Erythroblast (primary cell): Measurements from ENCODE around the gene MAP2K1.

Experiments
- GATA1 ChIP-seq: IDR thresholded peaks from 2 replicates; pipeline ENCODE4 v1.6.1; 2011; ENCODE audit warnings: low read depth, mild to moderate bottlenecking, control low read depth, low read length, moderate library complexity
- POLR2A ChIP-seq: IDR thresholded peaks from 2 replicates; pipeline ENCODE4 v1.6.1; 2011; ENCODE audit warnings: mild to moderate bottlenecking, low read length

DNA sequence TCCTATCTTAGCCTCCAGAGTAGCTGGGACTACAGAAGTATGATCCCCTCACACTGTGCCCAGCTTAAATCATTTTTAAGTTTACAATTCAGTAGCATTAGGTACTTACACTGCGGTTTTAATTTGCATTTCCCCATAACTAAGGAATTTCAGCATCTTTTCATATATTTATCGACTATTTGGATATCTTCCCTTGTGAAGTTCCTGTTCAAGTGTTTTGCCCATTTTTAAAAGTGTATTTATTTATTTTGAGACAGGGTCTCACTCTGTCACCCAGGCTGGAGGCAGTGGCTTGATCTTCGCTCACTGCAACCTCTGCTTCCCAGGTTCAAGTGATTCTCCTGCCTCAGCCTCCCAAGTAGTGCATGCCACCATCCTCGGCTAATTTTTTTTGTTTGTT, 12.5 kb upstream of the MAP2K1 start:
- TF ChIP-seq POLR2A: no peak
- no peak for TF ChIP-seq GATA1
